HL-60 (cell line): Measurements from ENCODE around the gene KIF14.

ENCODE experiments used
- POLR2AphosphoS5 ChIP-seq: IDR thresholded peaks from 2 replicates; pipeline ENCODE4 v1.6.1; 2012; ENCODE audit warnings: low read depth
- TF ChIP-seq, protein P1 (sequence below): IDR thresholded peaks from one replicate; pipeline ENCODE4 v1.5.1; 2011; ENCODE audit warnings: low read length, control low read depth, inconsistent platforms; ENCODE audit not compliant: insufficient read depth

DNA sequence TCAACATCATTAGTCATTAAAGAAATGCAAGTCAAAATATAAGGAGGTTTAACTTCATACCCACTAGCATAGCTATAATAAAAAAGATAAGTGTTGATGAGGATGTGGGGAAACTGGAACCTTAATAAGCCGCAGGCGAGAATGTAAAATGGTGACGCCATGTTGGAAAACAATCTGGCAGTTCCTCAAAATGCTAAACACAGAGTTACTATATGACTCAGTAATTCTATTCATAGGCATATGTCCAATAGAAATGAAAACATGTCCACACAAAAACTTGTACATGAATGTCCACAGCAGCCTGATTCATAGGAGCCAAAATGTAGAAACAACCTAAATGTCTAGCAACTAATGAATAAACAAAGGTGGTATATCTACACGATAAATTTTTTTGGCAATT, 26.0 kb upstream of the KIF14 start:
- TF ChIP-seq, protein P1, sequence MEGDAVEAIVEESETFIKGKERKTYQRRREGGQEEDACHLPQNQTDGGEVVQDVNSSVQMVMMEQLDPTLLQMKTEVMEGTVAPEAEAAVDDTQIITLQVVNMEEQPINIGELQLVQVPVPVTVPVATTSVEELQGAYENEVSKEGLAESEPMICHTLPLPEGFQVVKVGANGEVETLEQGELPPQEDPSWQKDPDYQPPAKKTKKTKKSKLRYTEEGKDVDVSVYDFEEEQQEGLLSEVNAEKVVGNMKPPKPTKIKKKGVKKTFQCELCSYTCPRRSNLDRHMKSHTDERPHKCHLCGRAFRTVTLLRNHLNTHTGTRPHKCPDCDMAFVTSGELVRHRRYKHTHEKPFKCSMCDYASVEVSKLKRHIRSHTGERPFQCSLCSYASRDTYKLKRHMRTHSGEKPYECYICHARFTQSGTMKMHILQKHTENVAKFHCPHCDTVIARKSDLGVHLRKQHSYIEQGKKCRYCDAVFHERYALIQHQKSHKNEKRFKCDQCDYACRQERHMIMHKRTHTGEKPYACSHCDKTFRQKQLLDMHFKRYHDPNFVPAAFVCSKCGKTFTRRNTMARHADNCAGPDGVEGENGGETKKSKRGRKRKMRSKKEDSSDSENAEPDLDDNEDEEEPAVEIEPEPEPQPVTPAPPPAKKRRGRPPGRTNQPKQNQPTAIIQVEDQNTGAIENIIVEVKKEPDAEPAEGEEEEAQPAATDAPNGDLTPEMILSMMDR = no peak
- no peak for TF ChIP-seq POLR2AphosphoS5
